Adrenal gland (tissue), 19 donors: ENCODE data around the gene EPO. TPM values are rescaled to one million over a fixed set of nuclear protein-coding genes. Genes with fewer than 3 reads are reported as not detected.
A peak's percentile ranks its signal among the peaks of the same experiment; 100 is the strongest.

Source experiments
- DNase-seq, 7 donors: peaks; one replicate each; pipeline ENCODE4 v3.0.0-alpha.2; 2019 to 2020
- H3K27ac ChIP-seq, 5 donors: fragments of 200-600 bp; sonication (generic) in 4 of 5; 1 replicate in 3 of 5; 2 replicates in 2 of 5; pipeline versions ENCODE4 v1.5.1 to v1.8.0; 2016 to 2020; ENCODE audit warnings: mild to moderate bottlenecking in 1 of 5
- H3K27me3 ChIP-seq: fragments of 200-600 bp; 2 replicates; pipeline ENCODE4 v1.8.0; 2021
- H3K36me3 ChIP-seq, 2 donors: fragments of 200-600 bp; replicated peaks in 1 of 2; 1 replicate in 1 of 2; 2 replicates in 1 of 2; pipeline versions ENCODE4 v1.5.1 to v1.8.0; 2018 to 2022
- H3K4me1 ChIP-seq, 2 donors: fragments of 200-600 bp; replicated peaks in 1 of 2; 1 replicate in 1 of 2; 2 replicates in 1 of 2; pipeline versions ENCODE4 v1.5.1 to v1.8.0; 2018 to 2021
- H3K4me3 ChIP-seq, 4 donors: fragments of 200-600 bp; sonication (generic) in 3 of 4; one replicate each; pipeline ENCODE4 v1.5.1; 2016 to 2018
- H3K9me3 ChIP-seq, 3 donors: fragments of 200-600 bp; sonication (generic) in 1 of 3; replicated peaks in 1 of 3; 1 replicate in 2 of 3; 2 replicates in 1 of 3; pipeline versions ENCODE4 v1.5.1 to v1.8.0; 2016 to 2021
- POLR2A ChIP-seq, 2 donors: fragments of 450-650 bp; IDR thresholded peaks; one replicate each; pipeline ENCODE4 v1.6.1; 2017; ENCODE audit warnings: antibody characterized with exemption in 2 of 2, mild to moderate bottlenecking in 2 of 2, moderate library complexity in 1 of 2
- WGBS, 4 donors: extraction: QIAGEN DNeasy Blood & Tissue Kit in 2 of 4; methylation state at CpG; one replicate each; pipeline versions ENCODE4 v1.1.5 to v1.1.7; 2013 to 2017; 5-methylcytosine and 5-hydroxymethylcytosine counted together
- intact Hi-C, 2 donors: fragments of 100-400 bp; cut with DNase I; formaldehyde crosslinking; loops; one replicate each; pipeline versions ENCODE4 v1.14.1 to v1.15.0; 2022 to 2023
- long read RNA-seq, 10 donors: library from polyadenylated mRNA in 3 of 10; unstranded in 2 of 10; stranded (forward) in 1 of 10; transcript quantifications; one replicate each; pipeline ENCODE4 v2.0.0 and lab custom pipeline, GENCODE V29; 2021 to 2026
- polyA plus RNA-seq, 3 donors: library from polyadenylated mRNA; stranded (reverse); fragments of 200-250 nt in 2 of 3; fragments of 350-450 nt in 1 of 3; fragmentation: Illumina TruSeq in 1 of 3; extraction: RNeasy Lipid Tissue Mini Kit (QIAGEN cat#74804) in 1 of 3; gene quantifications; one replicate each; pipeline ENCODE4 v1.2.3, GENCODE V29; 2013 to 2014
- total RNA-seq, 9 donors: library from RNA; depleted of rRNA in 4 of 9; stranded (reverse); fragments of >200 nt in 4 of 9; fragments of 120-200 nt in 1 of 9; fragmentation: NEBNext Ultra II Directional in 1 of 9; extraction: Animal tissue kit (Norgen Biotek cat#: 25700) in 1 of 9; gene quantifications; one replicate each; pipeline versions ENCODE4 v1.1.0 to v1.2.4, GENCODE V29; 2013 to 2023
- TF ChIP-seq, protein P1 (sequence below), 6 experiments: fragments of 450-650 bp in 4 of 6; fragments of 200-600 bp in 2 of 6; sonication (generic) in 1 of 6; IDR thresholded peaks; 1 replicate in 5 of 6; 2 replicates in 1 of 6; pipeline versions ENCODE4 v1.5.1 to v1.8.0; 2016 to 2021; ENCODE audit warnings: antibody characterized with exemption in 6 of 6, mild to moderate bottlenecking in 2 of 6, moderate library complexity in 1 of 6
- donor health status: healthy with polysubstance abuse.
- donor health status: Bipolar disorder and iron deficiency.
- donor health status: DM: yes; HTN: yes; CAD: no.
- donor health status: DM: no; HTN: no; CAD: no.
- donor health status: DM: no; HTN: no; CAD: no.
- donor health status: DM: yes; HTN: yes; CAD: no.

The EPO gene
- total RNA-seq (under 1 TPM in 1 of 9 donors, not detected in 8; 0.17 TPM), polyA plus RNA-seq (under 1 TPM in 1 of 3 donors, not detected in 2; 0.10 TPM)
- long read RNA-seq, donor 1, result 0 reads
- long read RNA-seq, donor 2, result 0 reads
- long read RNA-seq, donor 3, result 0 reads
- long read RNA-seq, donor 4, result 0 reads
- long read RNA-seq, donor 5, result 0 reads
- long read RNA-seq, donor 6, result 0 reads
- long read RNA-seq, donor 7, result 0 reads
- long read RNA-seq, donor 8, result 0 reads
- long read RNA-seq, donor 9, result 0 reads
- long read RNA-seq, donor 10, result 0 reads

DNA sequence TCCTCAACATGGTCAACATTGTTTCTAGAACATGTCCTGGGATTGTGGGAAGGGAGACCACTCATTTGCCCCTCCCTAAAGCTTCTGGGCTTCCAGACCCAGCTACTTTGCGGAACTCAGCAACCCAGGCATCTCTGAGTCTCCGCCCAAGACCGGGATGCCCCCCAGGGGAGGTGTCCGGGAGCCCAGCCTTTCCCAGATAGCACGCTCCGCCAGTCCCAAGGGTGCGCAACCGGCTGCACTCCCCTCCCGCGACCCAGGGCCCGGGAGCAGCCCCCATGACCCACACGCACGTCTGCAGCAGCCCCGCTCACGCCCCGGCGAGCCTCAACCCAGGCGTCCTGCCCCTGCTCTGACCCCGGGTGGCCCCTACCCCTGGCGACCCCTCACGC lies at the start of gene EPO:
EPO (plus strand) TSS at position 190 of the 392 bp plus-strand sequence. CDS start 513 bp downstream, outside the sequence.
- no peak for DNase-seq
- no peak within 1 kb of the TSS for H3K4me3 ChIP-seq
- 0 to 11% (median 8%) methylated on average over 1 to 21 of the region's 21 CpGs; no CpG with 5 or more reads in 1 of the 4 donors for WGBS, 4 donors
- intact Hi-C loops, result no loop called here
- H3K27ac ChIP-seq, result no peak within 1 kb of the TSS
- peaks cover 4 to 7% of the 10 kb centered on the region in 2 donors for H3K4me1 ChIP-seq
- H3K27me3 ChIP-seq, result peaks cover 14% of the 10 kb centered on the region
- H3K36me3 ChIP-seq, result no peaks in the 10 kb centered on the region
- H3K9me3 ChIP-seq, result no peaks in the 10 kb centered on the region
- TF ChIP-seq POLR2A (IDR thresholded peaks at IDR 0.05), result no peak
- TF ChIP-seq, protein P1, sequence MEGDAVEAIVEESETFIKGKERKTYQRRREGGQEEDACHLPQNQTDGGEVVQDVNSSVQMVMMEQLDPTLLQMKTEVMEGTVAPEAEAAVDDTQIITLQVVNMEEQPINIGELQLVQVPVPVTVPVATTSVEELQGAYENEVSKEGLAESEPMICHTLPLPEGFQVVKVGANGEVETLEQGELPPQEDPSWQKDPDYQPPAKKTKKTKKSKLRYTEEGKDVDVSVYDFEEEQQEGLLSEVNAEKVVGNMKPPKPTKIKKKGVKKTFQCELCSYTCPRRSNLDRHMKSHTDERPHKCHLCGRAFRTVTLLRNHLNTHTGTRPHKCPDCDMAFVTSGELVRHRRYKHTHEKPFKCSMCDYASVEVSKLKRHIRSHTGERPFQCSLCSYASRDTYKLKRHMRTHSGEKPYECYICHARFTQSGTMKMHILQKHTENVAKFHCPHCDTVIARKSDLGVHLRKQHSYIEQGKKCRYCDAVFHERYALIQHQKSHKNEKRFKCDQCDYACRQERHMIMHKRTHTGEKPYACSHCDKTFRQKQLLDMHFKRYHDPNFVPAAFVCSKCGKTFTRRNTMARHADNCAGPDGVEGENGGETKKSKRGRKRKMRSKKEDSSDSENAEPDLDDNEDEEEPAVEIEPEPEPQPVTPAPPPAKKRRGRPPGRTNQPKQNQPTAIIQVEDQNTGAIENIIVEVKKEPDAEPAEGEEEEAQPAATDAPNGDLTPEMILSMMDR (IDR thresholded peaks at IDR 0.05), result no peak

DNA sequence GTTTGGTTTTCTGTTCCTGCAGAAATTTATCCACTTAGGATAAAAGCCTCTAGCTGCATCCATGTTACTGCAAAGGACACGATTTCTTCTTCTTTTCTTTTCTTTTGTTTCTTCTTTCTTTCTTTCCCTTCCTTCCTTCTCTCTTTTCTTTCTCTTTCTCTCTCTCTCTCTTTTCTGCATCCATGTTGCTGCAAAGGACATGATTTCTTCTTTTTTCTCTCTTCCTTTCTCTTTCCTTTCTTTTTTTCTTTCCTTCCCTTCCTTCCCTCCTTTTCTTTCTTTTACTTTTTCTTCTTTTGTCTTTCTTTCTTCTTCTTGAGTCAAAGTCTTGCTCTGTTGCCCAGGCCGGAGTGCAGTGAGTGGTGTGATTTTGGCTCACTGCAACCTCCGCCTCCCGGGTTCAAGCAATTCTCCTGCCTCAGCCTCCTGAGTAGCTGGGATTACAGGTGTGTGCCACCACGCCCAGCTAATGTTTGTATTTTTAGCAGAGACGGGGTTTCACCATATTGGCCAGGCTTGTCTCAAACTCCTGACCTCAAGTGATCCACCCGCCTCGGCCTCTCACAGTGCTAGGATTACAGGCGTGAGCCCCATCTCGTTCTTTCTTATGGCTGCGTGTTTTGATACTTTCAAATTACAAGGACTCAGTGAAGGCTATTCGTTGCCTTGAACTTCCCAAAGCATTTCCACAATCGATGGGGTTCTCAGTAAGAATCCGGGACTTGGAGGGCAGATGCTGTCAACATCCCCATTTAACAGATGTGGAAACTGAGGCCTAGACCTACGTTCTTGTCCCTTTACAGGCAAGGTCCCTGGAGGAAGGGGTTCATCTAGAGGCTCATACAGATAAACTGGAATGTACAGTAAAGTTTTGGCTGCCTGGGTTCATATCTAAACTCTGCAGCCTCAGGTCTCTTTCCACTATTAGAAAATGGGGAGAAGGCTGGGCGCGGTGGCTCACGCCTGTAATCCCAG lies 48.6 kb upstream of the EPO start:
- peaks cover 0 to 3% of the 10 kb centered on the region in 2 donors for H3K36me3 ChIP-seq
- no peaks in the 10 kb centered on the region for H3K9me3 ChIP-seq
- peak in 1 of 7 donors; percentile 21 for DNase-seq
- peaks cover 0 to 8% of the 10 kb centered on the region in 2 donors for H3K4me1 ChIP-seq
- no peak overlapping the region for H3K4me3 ChIP-seq
- H3K27ac ChIP-seq, result no peak overlapping the region
- no peaks in the 10 kb centered on the region for H3K27me3 ChIP-seq
- intact Hi-C loops, result loop anchor here in 1 of 2 donors (5.0 kb wide), 1 partner anchor 44 kb away; no protein-coding TSS in a partner anchor
- TF ChIP-seq, protein P1 (IDR thresholded peaks at IDR 0.05), result no peak
- TF ChIP-seq POLR2A (IDR thresholded peaks at IDR 0.05), result no peak
- WGBS, 4 donors, result 89 to 92% (median 90%) methylated on average over 18 of the region's 18 CpGs

DNA sequence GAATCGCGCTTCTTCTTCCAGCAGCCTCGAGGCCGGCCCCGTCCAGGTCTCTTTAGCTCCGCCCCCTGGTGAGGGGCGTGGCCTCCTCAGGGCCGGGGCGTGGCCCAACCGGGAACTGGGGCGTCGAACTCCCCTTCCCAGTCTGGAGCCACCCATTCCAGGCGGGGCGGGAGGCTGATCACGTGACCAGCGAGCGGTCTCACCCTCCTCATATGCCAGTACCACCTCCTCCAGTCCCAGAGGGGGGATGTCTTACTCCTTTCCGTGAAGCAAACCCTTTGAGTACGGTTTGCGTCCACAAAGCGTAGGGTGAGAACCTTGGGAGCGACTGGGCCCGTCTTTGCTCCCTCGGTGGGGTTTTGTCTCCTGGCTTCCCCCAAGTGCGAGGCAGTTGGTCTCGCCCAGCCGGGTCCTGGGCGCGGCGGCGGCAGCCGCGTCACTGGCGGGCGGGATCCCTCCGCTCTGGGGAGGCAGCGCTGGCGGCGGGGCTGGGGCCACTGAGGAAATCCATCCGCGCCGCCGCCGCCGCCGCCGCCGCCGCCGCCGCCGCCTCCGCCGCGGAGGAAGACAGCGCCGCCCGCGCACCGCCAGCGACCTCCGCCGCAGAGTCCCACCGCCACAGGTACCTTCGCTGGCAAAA lies 46.8 kb upstream of the EPO start, which contains the start of gene GNB2:
GNB2 (plus strand) TSS at position 439 of the 640 bp plus-strand sequence. CDS start 2,526 bp downstream, outside the sequence.
- WGBS, 4 donors, result 0% methylated on average over 2 to 64 of the region's 65 CpGs

More for the DNA sequence above, 46.8 kb upstream of the EPO start, which contains the start of gene GNB2:
- H3K36me3 ChIP-seq, result peaks cover 0 to 21% of the 10 kb centered on the region in 2 donors
- no peaks in the 10 kb centered on the region for H3K27me3 ChIP-seq
- H3K27ac ChIP-seq, result peak within 1 kb of the TSS; percentile 91 to 99 (median 97)
- TF ChIP-seq, protein P1 (IDR thresholded peaks at IDR 0.05), result peak in 1 of 6 experiments; percentile 23
- peak; percentile 77 to 80 for TF ChIP-seq POLR2A (IDR thresholded peaks at IDR 0.05)
- H3K4me1 ChIP-seq, result peaks cover 0 to 14% of the 10 kb centered on the region in 2 donors
- peak; percentile 99 to 100 (median 99) for DNase-seq
- no peaks in the 10 kb centered on the region for H3K9me3 ChIP-seq
- intact Hi-C loops, result loop anchor here in 1 of 2 donors (5.0 kb wide), 1 partner anchor 46 kb away; no protein-coding TSS in a partner anchor
- peak within 1 kb of the TSS; percentile 49 to 94 (median 88) for H3K4me3 ChIP-seq
